Measurements from ENCODE around the gene PTPRN2. TPM values are rescaled to one million over a fixed set of nuclear protein-coding genes. Genes with fewer than 3 reads are reported as not detected.
A peak's percentile ranks its signal among the peaks of the same experiment; 100 is the strongest.

The PTPRN2 gene
- total RNA-seq, 5 donors from 2014 or later (not counting 1 experiment from before 2014, with no cell fraction given): 0.60 to 1.7 (median 0.82) TPM

GRCh38 chr7:157775560-157776332 is 811.9 kb downstream of the PTPRN2 start:
- WGBS (ENCODE audit: insufficient coverage): 84% methylated on average over 14 of the region's 25 CpGs
- CTCF ChIA-PET: no interaction called here
- peak in 1 of 4 experiments; percentile 26 for ATAC-seq (replicated peaks in 1 of 4)

GRCh38 chr7:157775021-157775559 is 812.5 kb downstream of the PTPRN2 start:
- H3K4me3 Mint-ChIP-seq: no peak overlapping the region
- POLR2A ChIA-PET: no interaction called here
- no peak overlapping the region for H3K27ac Mint-ChIP-seq

More at GRCh38 chr7:157775560-157776332, 811.9 kb downstream of the PTPRN2 start:
- H3K36me3 ChIP-seq (ENCODE audit: control insufficient read depth in 2 of 2, extremely low read depth in 1 of 2, insufficient read depth in 1 of 2, low read length in 1 of 2): no peaks in the 10 kb centered on the region
- POLR2A ChIA-PET: no interaction called here
- H3K27me3 Mint-ChIP-seq: peaks cover 17 to 20% of the 10 kb centered on the region in 2 donors
- H3K4me1 Mint-ChIP-seq: peaks cover 0 to 7% (median 0%) of the 10 kb centered on the region in 3 donors
- no peak overlapping the region for H3K27ac Mint-ChIP-seq
- H3K4me3 Mint-ChIP-seq: no peak overlapping the region
- no peaks in the 10 kb centered on the region for H3K4me1 ChIP-seq (ENCODE audit: control insufficient read depth in 1 of 2, extremely low read depth in 1 of 2, insufficient read depth in 2 of 2, low read length in 2 of 2)
- H3K27me3 ChIP-seq (replicated peaks in 1 of 2; ENCODE audit: control insufficient read depth in 2 of 2, extremely low read depth in 1 of 2, insufficient read depth in 2 of 2, low read length in 1 of 2): peaks cover 0 to 36% of the 10 kb centered on the region in 2 experiments
- H3K9me3 ChIP-seq: no peaks in the 10 kb centered on the region
- H3K27ac ChIP-seq (ENCODE audit: low read length): no peak overlapping the region
- H3K36me3 Mint-ChIP-seq: no peaks in the 10 kb centered on the region
- no peak for DNase-seq
- H3K4me3 ChIP-seq (ENCODE audit: control insufficient read depth in 1 of 2, extremely low read depth in 1 of 2, low read length in 1 of 2): no peak overlapping the region
- peaks cover 4 to 8% (median 4%) of the 10 kb centered on the region in 3 donors for H3K9me3 Mint-ChIP-seq

GRCh38 chr7:157774495-157774894 is 813.1 kb downstream of the PTPRN2 start:
- H3K4me1 Mint-ChIP-seq: peaks cover 0 to 7% (median 0%) of the 10 kb centered on the region in 3 donors
- Histone ChIP-seq H3K4me1 (ENCODE audit: control insufficient read depth in 1 of 2, extremely low read depth in 1 of 2, insufficient read depth in 2 of 2, low read length in 2 of 2) (no peaks in the 10 kb centered on the region), H3K27me3 (replicated peaks in 1 of 2; ENCODE audit: control insufficient read depth in 2 of 2, extremely low read depth in 1 of 2, insufficient read depth in 2 of 2, low read length in 1 of 2) (peaks cover 0 to 38% of the 10 kb centered on the region in 2 experiments), H3K4me3 (ENCODE audit: control insufficient read depth in 1 of 2, extremely low read depth in 1 of 2, low read length in 1 of 2) (no peak overlapping the region), H3K36me3 (ENCODE audit: control insufficient read depth in 2 of 2, extremely low read depth in 1 of 2, insufficient read depth in 1 of 2, low read length in 1 of 2) (no peaks in the 10 kb centered on the region), H3K9me3 (no peaks in the 10 kb centered on the region), H3K27ac (ENCODE audit: low read length) (no peak overlapping the region)
- ChIA-PET POLR2A (no interaction called here), CTCF (no interaction called here)
- DNase-seq: no peak
- H3K36me3 Mint-ChIP-seq: no peaks in the 10 kb centered on the region
- H3K9me3 Mint-ChIP-seq: peaks cover 4 to 8% (median 4%) of the 10 kb centered on the region in 3 donors
- peaks cover 17 to 20% of the 10 kb centered on the region in 2 donors for H3K27me3 Mint-ChIP-seq
- no peak overlapping the region for H3K4me3 Mint-ChIP-seq
- no peak overlapping the region for H3K27ac Mint-ChIP-seq
- 89% methylated on average over 9 of the region's 11 CpGs for WGBS (ENCODE audit: insufficient coverage)
- ATAC-seq (replicated peaks in 1 of 4): no peak

More at GRCh38 chr7:157775021-157775559, 812.5 kb downstream of the PTPRN2 start:
- Histone ChIP-seq H3K27me3 (replicated peaks in 1 of 2; ENCODE audit: control insufficient read depth in 2 of 2, extremely low read depth in 1 of 2, insufficient read depth in 2 of 2, low read length in 1 of 2) (peaks cover 0 to 34% of the 10 kb centered on the region in 2 experiments), H3K36me3 (ENCODE audit: control insufficient read depth in 2 of 2, extremely low read depth in 1 of 2, insufficient read depth in 1 of 2, low read length in 1 of 2) (no peaks in the 10 kb centered on the region), H3K9me3 (no peaks in the 10 kb centered on the region), H3K4me3 (ENCODE audit: control insufficient read depth in 1 of 2, extremely low read depth in 1 of 2, low read length in 1 of 2) (no peak overlapping the region), H3K27ac (ENCODE audit: low read length) (no peak overlapping the region), H3K4me1 (ENCODE audit: control insufficient read depth in 1 of 2, extremely low read depth in 1 of 2, insufficient read depth in 2 of 2, low read length in 2 of 2) (no peaks in the 10 kb centered on the region)
- DNase-seq: no peak
- 84% methylated on average over 24 of the region's 25 CpGs for WGBS (ENCODE audit: insufficient coverage)
- H3K4me1 Mint-ChIP-seq: peaks cover 0 to 7% (median 0%) of the 10 kb centered on the region in 3 donors
- ATAC-seq (replicated peaks in 1 of 4): no peak
- peaks cover 17 to 20% of the 10 kb centered on the region in 2 donors for H3K27me3 Mint-ChIP-seq
- H3K9me3 Mint-ChIP-seq: peaks cover 4 to 8% (median 4%) of the 10 kb centered on the region in 3 donors
- no peaks in the 10 kb centered on the region for H3K36me3 Mint-ChIP-seq
- CTCF ChIA-PET: no interaction called here

GRCh38 chr7:157773361-157773760 is 814.3 kb downstream of the PTPRN2 start:
- no peaks in the 10 kb centered on the region for H3K4me1 ChIP-seq (ENCODE audit: control insufficient read depth in 1 of 2, extremely low read depth in 1 of 2, insufficient read depth in 2 of 2, low read length in 2 of 2)
- no peaks in the 10 kb centered on the region for H3K9me3 ChIP-seq
- H3K27me3 ChIP-seq (replicated peaks in 1 of 2; ENCODE audit: control insufficient read depth in 2 of 2, extremely low read depth in 1 of 2, insufficient read depth in 2 of 2, low read length in 1 of 2): peaks cover 0 to 32% of the 10 kb centered on the region in 2 experiments
- ATAC-seq (replicated peaks in 1 of 4) (no peak), DNase-seq (no peak)
- no peak overlapping the region for H3K4me3 Mint-ChIP-seq
- H3K4me3 ChIP-seq (ENCODE audit: control insufficient read depth in 1 of 2, extremely low read depth in 1 of 2, low read length in 1 of 2): no peak overlapping the region
- H3K9me3 Mint-ChIP-seq: peaks cover 4 to 8% (median 4%) of the 10 kb centered on the region in 3 donors
- no peak overlapping the region for H3K27ac ChIP-seq (ENCODE audit: low read length)
- WGBS (ENCODE audit: insufficient coverage): 73% methylated on average over 5 of the region's 9 CpGs
- peaks cover 0 to 7% (median 0%) of the 10 kb centered on the region in 3 donors for H3K4me1 Mint-ChIP-seq
- no peak overlapping the region for H3K27ac Mint-ChIP-seq
- CTCF ChIA-PET: no interaction called here
- peaks cover 20 to 22% of the 10 kb centered on the region in 2 donors for H3K27me3 Mint-ChIP-seq
- no peaks in the 10 kb centered on the region for H3K36me3 Mint-ChIP-seq
- POLR2A ChIA-PET: no interaction called here
- no peaks in the 10 kb centered on the region for H3K36me3 ChIP-seq (ENCODE audit: control insufficient read depth in 2 of 2, extremely low read depth in 1 of 2, insufficient read depth in 1 of 2, low read length in 1 of 2)

DNA sequence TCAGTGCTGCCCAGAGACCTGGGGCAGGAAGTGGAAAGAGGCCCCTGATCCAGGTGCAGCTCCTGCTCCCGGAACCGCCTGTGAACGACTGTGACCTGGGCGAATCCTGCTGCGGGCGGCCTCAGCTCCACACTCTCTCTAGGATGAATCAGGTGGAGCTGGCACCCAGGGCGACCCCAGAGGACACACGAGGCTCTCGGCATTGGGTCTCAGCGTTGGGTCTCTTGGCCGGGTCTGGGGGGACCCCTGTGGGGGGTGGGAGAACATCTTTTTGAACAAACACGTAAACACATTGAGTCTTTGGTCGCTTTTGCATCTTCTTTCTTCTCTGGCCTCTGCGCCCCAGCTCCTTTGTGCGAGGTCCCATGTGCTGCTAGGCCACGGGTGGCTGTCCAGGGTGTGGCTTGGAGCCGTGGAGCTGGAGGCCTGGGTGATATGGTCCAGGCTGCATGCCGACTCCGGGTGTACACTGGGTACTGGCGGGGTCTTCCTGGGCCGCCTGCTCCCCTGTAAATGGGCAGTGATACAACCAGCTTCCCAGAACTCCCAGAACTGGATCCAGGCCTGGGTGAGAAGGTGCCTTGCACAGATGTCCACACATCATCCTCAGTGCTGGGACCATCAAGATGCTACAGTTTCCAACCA is 815.0 kb downstream of the PTPRN2 start:
- CTCF ChIA-PET: no interaction called here
- no peaks in the 10 kb centered on the region for H3K36me3 ChIP-seq (ENCODE audit: control insufficient read depth in 2 of 2, extremely low read depth in 1 of 2, insufficient read depth in 1 of 2, low read length in 1 of 2)
- H3K4me3 Mint-ChIP-seq: no peak overlapping the region
- no peak overlapping the region for H3K27ac ChIP-seq (ENCODE audit: low read length)
- H3K4me1 ChIP-seq (ENCODE audit: control insufficient read depth in 1 of 2, extremely low read depth in 1 of 2, insufficient read depth in 2 of 2, low read length in 2 of 2): no peaks in the 10 kb centered on the region
- POLR2A ChIA-PET: no interaction called here
- no peak overlapping the region for H3K27ac Mint-ChIP-seq
- 89% methylated on average over 18 of the region's 21 CpGs for whole genome bisulfite sequencing (ENCODE audit: insufficient coverage)
- peaks cover 0 to 33% of the 10 kb centered on the region in 2 experiments for H3K27me3 ChIP-seq (replicated peaks in 1 of 2; ENCODE audit: control insufficient read depth in 2 of 2, extremely low read depth in 1 of 2, insufficient read depth in 2 of 2, low read length in 1 of 2)
- H3K36me3 Mint-ChIP-seq: no peaks in the 10 kb centered on the region
- peaks cover 0 to 7% (median 0%) of the 10 kb centered on the region in 3 donors for H3K4me1 Mint-ChIP-seq
- H3K27me3 Mint-ChIP-seq: peaks cover 15 to 22% of the 10 kb centered on the region in 2 donors
- H3K9me3 Mint-ChIP-seq: peaks cover 4 to 8% (median 4%) of the 10 kb centered on the region in 3 donors
- H3K4me3 ChIP-seq (ENCODE audit: control insufficient read depth in 1 of 2, extremely low read depth in 1 of 2, low read length in 1 of 2): no peak overlapping the region
- ATAC-seq (replicated peaks in 1 of 4): no peak
- no peaks in the 10 kb centered on the region for H3K9me3 ChIP-seq
- DNase-seq: no peak

GRCh38 chr7:157771689-157772088 is 815.9 kb downstream of the PTPRN2 start:
- 98% methylated on average over 6 of the region's 6 CpGs for whole genome bisulfite sequencing (ENCODE audit: insufficient coverage)

More at GRCh38 chr7:157771689-157772088, 815.9 kb downstream of the PTPRN2 start:
- no peak overlapping the region for H3K4me3 Mint-ChIP-seq
- H3K27me3 ChIP-seq (replicated peaks in 1 of 2; ENCODE audit: control insufficient read depth in 2 of 2, extremely low read depth in 1 of 2, insufficient read depth in 2 of 2, low read length in 1 of 2): peaks cover 0 to 35% of the 10 kb centered on the region in 2 experiments
- POLR2A ChIA-PET: no interaction called here
- no peak overlapping the region for H3K4me3 ChIP-seq (ENCODE audit: control insufficient read depth in 1 of 2, extremely low read depth in 1 of 2, low read length in 1 of 2)
- H3K27me3 Mint-ChIP-seq: peaks cover 8 to 15% of the 10 kb centered on the region in 2 donors
- no peaks in the 10 kb centered on the region for H3K36me3 Mint-ChIP-seq
- H3K4me1 ChIP-seq (ENCODE audit: control insufficient read depth in 1 of 2, extremely low read depth in 1 of 2, insufficient read depth in 2 of 2, low read length in 2 of 2): no peaks in the 10 kb centered on the region
- H3K36me3 ChIP-seq (ENCODE audit: control insufficient read depth in 2 of 2, extremely low read depth in 1 of 2, insufficient read depth in 1 of 2, low read length in 1 of 2): no peaks in the 10 kb centered on the region
- ATAC-seq (replicated peaks in 1 of 4) (no peak), DNase-seq (no peak)
- no peaks in the 10 kb centered on the region for H3K9me3 ChIP-seq
- H3K27ac ChIP-seq (ENCODE audit: low read length): no peak overlapping the region
- H3K4me1 Mint-ChIP-seq: peaks cover 0 to 7% (median 0%) of the 10 kb centered on the region in 3 donors
- peaks cover 4 to 8% (median 4%) of the 10 kb centered on the region in 3 donors for H3K9me3 Mint-ChIP-seq
- CTCF ChIA-PET: no interaction called here
- no peak overlapping the region for H3K27ac Mint-ChIP-seq
